IMR-90 (cell line): ENCODE measurements around the gene PROB1. TPM values are rescaled to one million over a fixed set of nuclear protein-coding genes. Genes with fewer than 3 reads are reported as not detected.

Source experiments
- ATAC-seq: fragments of 200-7000 bp; cut with Tn5 transposase; 2 replicates; pipeline ENCODE4 v1.9.1; 2020; ENCODE audit warnings: low read depth, mild to moderate bottlenecking, moderate library complexity
- BruUV-seq: library from RNA; stranded (reverse); fragments of 400-500 nt; replicated peaks from 2 replicates; lab custom pipeline; 2021; lab: Mats Ljungman, UMichigan
- CTCF ChIA-PET: fragments of 300-600 bp; formaldehyde crosslinking; extraction: SDS; loops from one replicate; lab custom pipeline; 2021; ENCODE audit warnings: antibody characterized with exemption; lab: Yijun Ruan, JAX
- POLR2A ChIA-PET: fragments of 300-600 bp; sonication (Branson Sonifier 250); formaldehyde crosslinking; loops from one replicate; lab custom pipeline; 2022; ENCODE audit warnings: antibody characterized with exemption; ENCODE audit not compliant: unreplicated experiment; lab: Charles Lee
- DNase-seq: peaks from one replicate; pipeline ENCODE4 v3.0.0; 2013
- H2AFZ ChIP-seq: replicated peaks from 2 replicates; pipeline ENCODE3; 2013; ENCODE audit warnings: low read length, mild to moderate bottlenecking; ENCODE audit not compliant: poor library complexity
- H2AK5ac ChIP-seq: 2 replicates; pipeline ENCODE4 v1.6.1; 2013; ENCODE audit warnings: low read depth, low read length, inconsistent platforms
- H2AK9ac ChIP-seq: replicated peaks from 2 replicates; pipeline ENCODE3; 2013; ENCODE audit warnings: mild to moderate bottlenecking, low read depth, low read length, moderate library complexity; ENCODE audit not compliant: poor library complexity
- H2BK120ac ChIP-seq: 2 replicates; pipeline ENCODE4 v1.6.1; 2013; ENCODE audit warnings: low read depth, low read length, inconsistent platforms
- H2BK15ac ChIP-seq: 3 replicates; pipeline ENCODE4 v1.6.1; 2013; ENCODE audit warnings: low read depth, low read length, inconsistent platforms
- H2BK20ac ChIP-seq: 2 replicates; pipeline ENCODE4 v1.6.1; 2013; ENCODE audit warnings: low read depth, mild to moderate bottlenecking, inconsistent platforms, low read length, moderate library complexity
- H2BK5ac ChIP-seq: 2 replicates; pipeline ENCODE4 v1.6.1; 2013; ENCODE audit warnings: mild to moderate bottlenecking, low read depth, low read length, inconsistent platforms; ENCODE audit not compliant: poor library complexity, severe bottlenecking
- H3K14ac ChIP-seq: replicated peaks from 2 replicates; pipeline ENCODE4 v1.6.1; 2013; ENCODE audit warnings: low read depth, low read length, inconsistent platforms
- H3K18ac ChIP-seq: 2 replicates; pipeline ENCODE4 v1.6.1; 2013; ENCODE audit warnings: low read depth, low read length, control low read depth
- H3K23ac ChIP-seq: 2 replicates; pipeline ENCODE4 v1.6.1; 2013; ENCODE audit warnings: low read depth, low read length, inconsistent platforms
- H3K27ac ChIP-seq: 2 replicates; pipeline ENCODE4 v1.5.1; 2013; ENCODE audit warnings: mild to moderate bottlenecking, control low read depth, low read length; ENCODE audit not compliant: insufficient read depth
- H3K27me3 ChIP-seq: 2 replicates; pipeline ENCODE4 v1.6.1; 2013; ENCODE audit warnings: low read length; ENCODE audit not compliant: control insufficient read depth, insufficient read depth
- H3K36me3 ChIP-seq: 2 replicates; pipeline ENCODE4 v1.6.1; 2013; ENCODE audit warnings: low read length, mixed read lengths; ENCODE audit not compliant: control insufficient read depth, insufficient read depth
- H3K4ac ChIP-seq: 2 replicates; pipeline ENCODE4 v1.6.1; 2013; ENCODE audit warnings: low read depth, low read length, inconsistent platforms
- H3K4me1 ChIP-seq: 2 replicates; pipeline ENCODE4 v1.6.1; 2013; ENCODE audit warnings: low read length, mixed read lengths; ENCODE audit not compliant: control insufficient read depth, insufficient read depth
- H3K4me2 ChIP-seq: 2 replicates; pipeline ENCODE4 v1.6.1; 2013; ENCODE audit warnings: low read depth, mild to moderate bottlenecking, control low read depth, low read length, moderate library complexity
- H3K4me3 ChIP-seq: 2 replicates; pipeline ENCODE4 v1.5.1; 2013; ENCODE audit warnings: low read depth, mild to moderate bottlenecking, control low read depth, low read length, moderate library complexity; ENCODE audit not compliant: insufficient read depth
- H3K56ac ChIP-seq: 2 replicates; pipeline ENCODE4 v1.6.1; 2013; ENCODE audit warnings: low read length, inconsistent platforms; ENCODE audit not compliant: insufficient read depth; ENCODE audit errors: extremely low read depth
- H3K79me1 ChIP-seq, 2 experiments: 2 replicates each; pipeline ENCODE4 v1.6.1; 2013; ENCODE audit warnings: low read length in 2 of 2, inconsistent platforms in 1 of 2, low read depth in 1 of 2
- H3K9ac ChIP-seq: 2 replicates; pipeline ENCODE4 v1.6.1; 2013; ENCODE audit warnings: low read depth, low read length, control low read depth
- H3K9me1 ChIP-seq: 2 replicates; pipeline ENCODE4 v1.6.1; 2013; ENCODE audit warnings: low read length, inconsistent platforms; ENCODE audit not compliant: insufficient read depth
- H3K9me3 ChIP-seq: 2 replicates; pipeline ENCODE4 v1.6.1; 2013; ENCODE audit warnings: low read length; ENCODE audit not compliant: control insufficient read depth, insufficient read depth
- H4K20me1 ChIP-seq: 2 replicates; pipeline ENCODE4 v1.6.1; 2013; ENCODE audit warnings: low read length, inconsistent platforms; ENCODE audit not compliant: insufficient read depth
- H4K5ac ChIP-seq: 2 replicates; pipeline ENCODE4 v1.6.1; 2013; ENCODE audit warnings: mild to moderate bottlenecking, low read depth, low read length, control low read depth
- H4K8ac ChIP-seq, 2 experiments: 2 replicates each; pipeline ENCODE4 v1.6.1; 2013; ENCODE audit warnings: low read depth in 2 of 2, low read length in 2 of 2, control low read depth in 1 of 2, inconsistent platforms in 1 of 2
- H4K91ac ChIP-seq: 2 replicates; pipeline ENCODE4 v1.6.1; 2013; ENCODE audit warnings: low read depth, low read length, inconsistent platforms; ENCODE audit not compliant: insufficient read depth
- BHLHE40 ChIP-seq: fragments of 150-350 bp; IDR thresholded peaks from 2 replicates; pipeline ENCODE4 v1.6.1; 2016; ENCODE audit warnings: mild to moderate bottlenecking, low read depth, low read length
- CEBPB ChIP-seq: IDR thresholded peaks from 2 replicates; pipeline ENCODE4 v1.6.1; 2012; ENCODE audit warnings: low read depth, low read length, improper control_type of control experiment
- CHD1 ChIP-seq: IDR thresholded peaks from 2 replicates; pipeline ENCODE4 v1.6.1; 2012; ENCODE audit warnings: low read depth, low read length, improper control_type of control experiment
- CTCF ChIP-seq: conservative IDR thresholded peaks from 2 replicates; pipeline ENCODE4 v1.5.1; 2012; ENCODE audit warnings: mild to moderate bottlenecking, low read depth, low read length, improper control_type of control experiment
- ELK1 ChIP-seq: fragments of 150-350 bp; IDR thresholded peaks from 2 replicates; pipeline ENCODE4 v1.6.1; 2016; ENCODE audit warnings: low read depth, mild to moderate bottlenecking, low read length, moderate library complexity, borderline replicate concordance
- FOS ChIP-seq: fragments of 150-350 bp; IDR thresholded peaks from 2 replicates; pipeline ENCODE4 v1.6.1; 2016; ENCODE audit warnings: low read depth, low read length
- MAFK ChIP-seq: IDR thresholded peaks from 2 replicates; pipeline ENCODE4 v1.6.1; 2012; ENCODE audit warnings: low read depth, low read length, improper control_type of control experiment
- MAZ ChIP-seq: IDR thresholded peaks from 2 replicates; pipeline ENCODE4 v1.6.1; 2012; ENCODE audit warnings: low read depth, mild to moderate bottlenecking, low read length, improper control_type of control experiment, moderate library complexity, borderline replicate concordance
- MXI1 ChIP-seq: IDR thresholded peaks from 2 replicates; pipeline ENCODE4 v1.6.1; 2012; ENCODE audit warnings: low read depth, mild to moderate bottlenecking, low read length, moderate library complexity, borderline replicate concordance
- NFE2L2 ChIP-seq: fragments of 150-350 bp; IDR thresholded peaks from 2 replicates; pipeline ENCODE4 v1.6.1; 2016; ENCODE audit warnings: low read depth, mild to moderate bottlenecking, low read length
- POLR2A ChIP-seq: IDR thresholded peaks from 2 replicates; pipeline ENCODE4 v1.6.1; 2012; ENCODE audit warnings: mild to moderate bottlenecking, low read depth, low read length
- RAD21 ChIP-seq: IDR thresholded peaks from 2 replicates; pipeline ENCODE4 v1.6.1; 2012; ENCODE audit warnings: low read length, improper control_type of control experiment
- RCOR1 ChIP-seq: IDR thresholded peaks from 2 replicates; pipeline ENCODE4 v1.6.1; 2012; ENCODE audit warnings: mild to moderate bottlenecking, low read length, improper control_type of control experiment; ENCODE audit not compliant: insufficient replicate concordance
- RFX5 ChIP-seq: IDR thresholded peaks from 2 replicates; pipeline ENCODE4 v1.8.0; 2012; ENCODE audit warnings: low read depth, mild to moderate bottlenecking, low read length, moderate library complexity
- SMC3 ChIP-seq: fragments of 150-350 bp; IDR thresholded peaks from 2 replicates; pipeline ENCODE4 v1.6.1; 2016; ENCODE audit warnings: low read depth, mild to moderate bottlenecking, antibody characterized with exemption, low read length, moderate library complexity
- WGBS, 2 experiments: methylation state at CpG; one replicate each; pipeline versions ENCODE4 v1.1.5 to v1.1.7; 2013; ENCODE audit warnings: missing lambda C conversion rate in 2 of 2; ENCODE audit not compliant: insufficient read length in 1 of 2; ENCODE audit errors: extremely low coverage in 2 of 2; 5-methylcytosine and 5-hydroxymethylcytosine counted together
- dilution Hi-C: fragments of 300-500 bp; cut with HindIII; formaldehyde crosslinking; loops from one replicate; pipeline ENCODE4 v1.14.3; 2018; ENCODE audit warnings: low sequenced_read_pairs; ENCODE audit not compliant: unreplicated experiment
- in situ Hi-C: fragments of 300-500 bp; cut with MboI; formaldehyde crosslinking; loops from 3 replicates; pipeline ENCODE4 v1.14.3; 2019; ENCODE audit warnings: low sequenced_read_pairs, inconsistent platforms, mixed read lengths
- intact Hi-C: fragments of 100-400 bp; cut with micrococcal nuclease; formaldehyde crosslinking; loops from 2 replicates; pipeline ENCODE4 v1.10.0; 2022
- polyA plus RNA-seq, 3 experiments: library from polyadenylated mRNA; depleted of rRNA; stranded (reverse); fragments of >200 nt; gene quantifications; 2 replicates each; pipeline ENCODE4 v1.2.3, GENCODE V29; 2012; ENCODE audit warnings: low replicate concordance in 1 of 3
- total RNA-seq: library from RNA; depleted of rRNA; stranded (reverse); fragments of >200 nt; gene quantifications from 2 replicates; pipeline ENCODE4 v1.2.3, GENCODE V29; 2012
- TF ChIP-seq, protein P1 (sequence below): fragments of 150-350 bp; IDR thresholded peaks from 2 replicates; pipeline ENCODE4 v1.6.1; 2017; ENCODE audit warnings: mild to moderate bottlenecking, antibody characterized with exemption, low read length, low read depth

PROB1 gene
- total and polyA plus RNA-seq, 2 of the 4 experiments (the other 2 are of a cell fraction) = under 0.01 to 0.38 TPM

DNA sequence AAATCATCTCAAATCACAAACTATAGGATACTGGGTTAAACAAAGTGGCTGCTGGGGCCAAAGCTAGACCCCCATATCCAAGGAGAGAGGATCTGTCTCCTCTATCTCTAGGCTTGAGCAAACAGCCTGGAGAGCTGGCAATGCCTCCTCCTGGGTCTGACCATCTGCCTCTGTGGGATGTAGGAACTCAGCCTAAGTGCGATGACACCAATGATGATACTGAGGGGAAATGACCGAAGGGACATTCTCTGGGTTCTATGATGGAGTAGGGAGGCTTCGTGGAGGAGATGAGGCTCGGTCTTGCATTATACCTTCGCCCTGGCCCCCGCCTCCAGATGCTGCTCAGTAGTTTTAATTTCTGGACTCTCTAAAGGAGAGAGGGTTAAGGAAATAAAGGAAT lies 18.2 kb upstream of the PROB1 start:
- Histone ChIP-seq H3K27me3 (no peaks in the 10 kb centered on the region), H2AFZ (no peak overlapping the region), H3K79me1 (no peaks in the 10 kb centered on the region), H3K18ac (no peak overlapping the region), H3K9me1 (no peaks in the 10 kb centered on the region), H3K9me3 (no peaks in the 10 kb centered on the region), H2BK5ac (no peak overlapping the region), H3K9ac (no peak overlapping the region), H2BK120ac (no peak overlapping the region), H2AK9ac (no peak overlapping the region), H2BK20ac (no peak overlapping the region), H3K36me3 (peaks cover 9% of the 10 kb centered on the region; the same call in 1 of the 2 replicates), H3K4me3 (no peak overlapping the region), H3K56ac (no peak overlapping the region), H3K4me1 (peaks cover 4% of the 10 kb centered on the region; the same call in 1 of the 2 replicates), H3K27ac (no peak overlapping the region), H3K23ac (no peak overlapping the region), H4K20me1 (no peaks in the 10 kb centered on the region), H2BK15ac (no peak overlapping the region), H3K14ac (no peak overlapping the region), H3K4ac (no peak overlapping the region), H4K8ac (no peak overlapping the region), H2AK5ac (no peak overlapping the region), H3K4me2 (no peak overlapping the region), H4K5ac (no peak overlapping the region), H4K91ac (no peak overlapping the region)
- no peak for DNase-seq
- no peak for ATAC-seq
- ChIA-PET POLR2A (no interaction called here), CTCF (interaction anchor here (0.8 kb wide), 1 partner anchor 9 kb away, joined by 3 read pairs; the partner anchor contains the start of gene SPATA24)
- no CpG with 5 or more reads among the region's 6 CpGs for WGBS, 2 experiments
- dilution Hi-C loops = loop anchor here (25.0 kb wide), 1 partner anchor 99 kb away; no protein-coding TSS in a partner anchor
- intact Hi-C loops = no loop called here
- TF ChIP-seq CEBPB = no peak
- no peak for TF ChIP-seq POLR2A
- TF ChIP-seq, protein P1, sequence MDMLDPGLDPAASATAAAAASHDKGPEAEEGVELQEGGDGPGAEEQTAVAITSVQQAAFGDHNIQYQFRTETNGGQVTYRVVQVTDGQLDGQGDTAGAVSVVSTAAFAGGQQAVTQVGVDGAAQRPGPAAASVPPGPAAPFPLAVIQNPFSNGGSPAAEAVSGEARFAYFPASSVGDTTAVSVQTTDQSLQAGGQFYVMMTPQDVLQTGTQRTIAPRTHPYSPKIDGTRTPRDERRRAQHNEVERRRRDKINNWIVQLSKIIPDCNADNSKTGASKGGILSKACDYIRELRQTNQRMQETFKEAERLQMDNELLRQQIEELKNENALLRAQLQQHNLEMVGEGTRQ = no peak
- no peak for TF ChIP-seq CTCF
- no peak for TF ChIP-seq MAFK
- no peak for TF ChIP-seq RCOR1
- no peak for TF ChIP-seq SMC3
- no peak for TF ChIP-seq RAD21
- TF ChIP-seq RFX5 = no peak
- no peak for TF ChIP-seq BHLHE40
- no peak for TF ChIP-seq NFE2L2
- TF ChIP-seq ELK1 = no peak
- no peak for TF ChIP-seq FOS
- TF ChIP-seq MAZ = no peak
- TF ChIP-seq CHD1 = no peak
- TF ChIP-seq MXI1 = no peak
- in situ Hi-C loops = no loop called here
- no TSS peak for BruUV-seq
